ENCODE data around the gene PTGIS.

- TF ChIP-seq EZH2phosphoT487 (IDR thresholded peaks at IDR 0.05) (no peak), EZH2 (IDR thresholded peaks at IDR 0.05) (no peak)
- TF ChIP-seq, protein P1, sequence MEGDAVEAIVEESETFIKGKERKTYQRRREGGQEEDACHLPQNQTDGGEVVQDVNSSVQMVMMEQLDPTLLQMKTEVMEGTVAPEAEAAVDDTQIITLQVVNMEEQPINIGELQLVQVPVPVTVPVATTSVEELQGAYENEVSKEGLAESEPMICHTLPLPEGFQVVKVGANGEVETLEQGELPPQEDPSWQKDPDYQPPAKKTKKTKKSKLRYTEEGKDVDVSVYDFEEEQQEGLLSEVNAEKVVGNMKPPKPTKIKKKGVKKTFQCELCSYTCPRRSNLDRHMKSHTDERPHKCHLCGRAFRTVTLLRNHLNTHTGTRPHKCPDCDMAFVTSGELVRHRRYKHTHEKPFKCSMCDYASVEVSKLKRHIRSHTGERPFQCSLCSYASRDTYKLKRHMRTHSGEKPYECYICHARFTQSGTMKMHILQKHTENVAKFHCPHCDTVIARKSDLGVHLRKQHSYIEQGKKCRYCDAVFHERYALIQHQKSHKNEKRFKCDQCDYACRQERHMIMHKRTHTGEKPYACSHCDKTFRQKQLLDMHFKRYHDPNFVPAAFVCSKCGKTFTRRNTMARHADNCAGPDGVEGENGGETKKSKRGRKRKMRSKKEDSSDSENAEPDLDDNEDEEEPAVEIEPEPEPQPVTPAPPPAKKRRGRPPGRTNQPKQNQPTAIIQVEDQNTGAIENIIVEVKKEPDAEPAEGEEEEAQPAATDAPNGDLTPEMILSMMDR (IDR thresholded peaks at IDR 0.05), result peak; percentile 22
These were observed 85.3 kb downstream of the PTGIS start, which contains the start of gene KCNB1 for GRCh38 chr20:49482621-49483017.
